ENCODE results near the gene TDRD1. TPM values are rescaled to one million over a fixed set of nuclear protein-coding genes. Genes with fewer than 3 reads are reported as not detected.
A peak's percentile ranks its signal among the peaks of the same experiment; 100 is the strongest.

Gene TDRD1
- polyA plus RNA-seq, 3 donors = 0.04 TPM; not detected in 2

GRCh38 chr10:114173921-114174694 lies 5.0 kb upstream of the TDRD1 start, which contains the start of gene CCDC186:
Gene CCDC186, minus strand, starts transcription at chr10:114174203. Its CDS starts 10,935 bp downstream, at chr10:114163268.
- peak; percentile 80 to 87 (median 82) for DNase-seq (ENCODE audit: low read depth in 3 of 3, low spot score in 2 of 3)

GRCh38 chr10:114174695-114175188 lies 4.4 kb upstream of the TDRD1 start:
- DNase-seq (ENCODE audit: low read depth in 3 of 3, low spot score in 2 of 3) = no peak

GRCh38 chr10:114175667-114176066 lies 3.5 kb upstream of the TDRD1 start:
- no peak for DNase-seq (ENCODE audit: low read depth in 3 of 3, low spot score in 2 of 3)

GRCh38 chr10:114176511-114176910 lies 2.6 kb upstream of the TDRD1 start:
- no peak for DNase-seq (ENCODE audit: low read depth in 3 of 3, low spot score in 2 of 3)

GRCh38 chr10:114179747-114180146 lies 594 bp downstream of the TDRD1 start:
- no peak for DNase-seq (ENCODE audit: low read depth in 3 of 3, low spot score in 2 of 3)

GRCh38 chr10:114180937-114181336 lies 1.8 kb downstream of the TDRD1 start:
- no peak for DNase-seq (ENCODE audit: low read depth in 3 of 3, low spot score in 2 of 3)

GRCh38 chr10:114181971-114182370 lies 2.8 kb downstream of the TDRD1 start:
- no peak for DNase-seq (ENCODE audit: low read depth in 3 of 3, low spot score in 2 of 3)

- no peak for DNase-seq (ENCODE audit: low read depth in 3 of 3, low spot score in 2 of 3)
Measured at GRCh38 chr10:114183563-114183962, 4.4 kb downstream of the TDRD1 start.

- no peak for DNase-seq (ENCODE audit: low read depth in 3 of 3, low spot score in 2 of 3)
Measured at GRCh38 chr10:114184276-114184675, 5.1 kb downstream of the TDRD1 start.

- DNase-seq (ENCODE audit: low read depth in 3 of 3, low spot score in 2 of 3) = no peak
Measured at GRCh38 chr10:114188001-114188400, 8.8 kb downstream of the TDRD1 start.

- no peak for DNase-seq (ENCODE audit: low read depth in 3 of 3, low spot score in 2 of 3)
Measured at GRCh38 chr10:114188900-114189299, 9.7 kb downstream of the TDRD1 start.

GRCh38 chr10:114189700-114190099 lies 10.5 kb downstream of the TDRD1 start:
- DNase-seq (ENCODE audit: low read depth in 3 of 3, low spot score in 2 of 3) = no peak

- no peak for DNase-seq (ENCODE audit: low read depth in 3 of 3, low spot score in 2 of 3)
Measured at GRCh38 chr10:114195079-114195478, 15.9 kb downstream of the TDRD1 start.

- DNase-seq (ENCODE audit: low read depth in 3 of 3, low spot score in 2 of 3) = no peak
Measured at GRCh38 chr10:114199239-114199638, 20.1 kb downstream of the TDRD1 start.

GRCh38 chr10:114202812-114203211 lies 23.7 kb downstream of the TDRD1 start:
- DNase-seq (ENCODE audit: low read depth in 3 of 3, low spot score in 2 of 3) = no peak

GRCh38 chr10:114206902-114207301 lies 27.7 kb downstream of the TDRD1 start:
- DNase-seq (ENCODE audit: low read depth in 3 of 3, low spot score in 2 of 3) = no peak

- no peak for DNase-seq (ENCODE audit: low read depth in 3 of 3, low spot score in 2 of 3)
Measured at GRCh38 chr10:114207349-114207748, 28.2 kb downstream of the TDRD1 start.

GRCh38 chr10:114208351-114208750 lies 29.2 kb downstream of the TDRD1 start:
- no peak for DNase-seq (ENCODE audit: low read depth in 3 of 3, low spot score in 2 of 3)

- DNase-seq (ENCODE audit: low read depth in 3 of 3, low spot score in 2 of 3) = no peak
Measured at GRCh38 chr10:114212153-114212552, 33.0 kb downstream of the TDRD1 start.

- DNase-seq (ENCODE audit: low read depth in 3 of 3, low spot score in 2 of 3) = no peak
Measured at GRCh38 chr10:114215033-114215432, 35.9 kb downstream of the TDRD1 start.

- DNase-seq (ENCODE audit: low read depth in 3 of 3, low spot score in 2 of 3) = no peak
Measured at GRCh38 chr10:114220281-114220680, 41.1 kb downstream of the TDRD1 start.

GRCh38 chr10:114221235-114221634 lies 42.1 kb downstream of the TDRD1 start:
- DNase-seq (ENCODE audit: low read depth in 3 of 3, low spot score in 2 of 3) = no peak

Measured in right renal cortex interstitium (tissue), 3 donors.